K562 (cell line): ENCODE results near the gene PPM1F. TPM values are rescaled to one million over a fixed set of nuclear protein-coding genes. Genes with fewer than 3 reads are reported as not detected.

ENCODE experiments used
- CHD7 ChIP-seq: fragments of 200-600 bp; sonication (generic); IDR thresholded peaks from one replicate; pipeline ENCODE4 v1.6.1; 2012; ENCODE audit warnings: mild to moderate bottlenecking, low read depth, low read length, inconsistent platforms
- E2F3 ChIP-seq: fragments of 250-450 bp; sonication (Bioruptor Pico); IDR thresholded peaks from 2 replicates; pipeline ENCODE4 v1.4.0; 2020; ENCODE audit warnings: mild to moderate bottlenecking
- E2F4 ChIP-seq: sonication (generic); formaldehyde crosslinking; IDR thresholded peaks from 2 replicates; pipeline ENCODE4 v1.8.0; 2022; ENCODE audit warnings: mild to moderate bottlenecking, low read depth, missing genetic modification reagents
- ELF1 ChIP-seq: fragments of 200-800 bp; sonication (Bioruptor generic); IDR thresholded peaks from 2 replicates; pipeline ENCODE4 v1.6.1; 2016; ENCODE audit warnings: missing genetic modification characterization, missing compliant biosample characterization
- HMGN3 ChIP-seq: IDR thresholded peaks from 2 replicates; pipeline ENCODE4 v1.6.1; 2011; ENCODE audit warnings: borderline replicate concordance, low read depth, mild to moderate bottlenecking, mixed read lengths, low read length; ENCODE audit not compliant: insufficient read length; ENCODE audit errors: extremely low read depth
- MCM5 ChIP-seq: fragments of 450-650 bp; IDR thresholded peaks from 2 replicates; pipeline ENCODE4 v1.6.1; 2016; ENCODE audit warnings: low read depth
- POLR2AphosphoS5 ChIP-seq: IDR thresholded peaks from 2 replicates; pipeline ENCODE4 v1.6.1; 2011; ENCODE audit warnings: mild to moderate bottlenecking, low read depth, low read length, moderate library complexity; ENCODE audit not compliant: control insufficient read depth, insufficient read depth
- SAFB2 ChIP-seq: fragments of 200-400 bp; formaldehyde crosslinking; IDR thresholded peaks from 2 replicates; pipeline ENCODE4 v1.6.1; 2018; ENCODE audit warnings: borderline replicate concordance, low read length, low read depth, moderate library complexity; ENCODE audit not compliant: severe bottlenecking
- SIN3B ChIP-seq: fragments of 450-650 bp; IDR thresholded peaks from 2 replicates; pipeline ENCODE4 v1.6.1; 2017; ENCODE audit warnings: low read depth, mild to moderate bottlenecking, moderate library complexity
- SRSF9 ChIP-seq: fragments of 200-400 bp; formaldehyde crosslinking; IDR thresholded peaks from 2 replicates; pipeline ENCODE4 v1.6.1; 2017; ENCODE audit warnings: low read depth, low read length, borderline replicate concordance
- TAF15 ChIP-seq: fragments of 200-400 bp; formaldehyde crosslinking; IDR thresholded peaks from 2 replicates; pipeline ENCODE4 v1.6.1; 2017; ENCODE audit warnings: mild to moderate bottlenecking, low read depth, low read length, moderate library complexity
- TEAD4 ChIP-seq, 2 experiments: sonication (generic) in 1 of 2; formaldehyde crosslinking in 1 of 2; IDR thresholded peaks; 2 replicates each; pipeline versions ENCODE4 v1.6.1 to v1.8.0; 2012 to 2022; ENCODE audit warnings: borderline replicate concordance in 1 of 2, inconsistent platforms in 1 of 2, low read length in 1 of 2, mild to moderate bottlenecking in 1 of 2, missing genetic modification reagents in 1 of 2
- ZBED1 ChIP-seq: IDR thresholded peaks from 2 replicates; pipeline ENCODE4 v1.6.1; 2014
- ZKSCAN3 ChIP-seq: fragments of 250-450 bp; sonication (Bioruptor Pico); IDR thresholded peaks from 2 replicates; pipeline ENCODE4 v1.4.0; 2020
- polyA plus RNA-seq, 8 experiments: library from polyadenylated mRNA; depleted of rRNA in 4 of 8; stranded (reverse) in 5 of 8; unstranded in 3 of 8; fragments of >200 nt; fragmentation: Nextera tagmentation in 2 of 8; fragmentation: Illumina TruSeq in 1 of 8; extraction: Ambion mirVana in 2 of 8; extraction: Trizol in 1 of 8; gene quantifications; 2 replicates each; pipeline versions ENCODE4 v1.2.1 to v1.2.3, GENCODE V29; 2011 to 2014; ENCODE audit warnings: inconsistent platforms in 1 of 8, missing spikeins in 1 of 8
- total RNA-seq, 7 experiments: library from RNA; depleted of rRNA in 6 of 7; stranded (reverse); fragments of >200 nt in 6 of 7; fragmentation: Illumina TruSeq in 2 of 7; extraction: Trizol in 2 of 7; gene quantifications; 2 replicates each; pipeline versions ENCODE4 v1.2.1 to v1.2.3, GENCODE V29; 2011 to 2021; ENCODE audit warnings: low replicate concordance in 1 of 7

Gene PPM1F
- total and polyA plus RNA-seq, 9 of the 15 experiments (the other 6 are each of a cell fraction or from before 2014, with no cell fraction given) = 2.1 to 159 (median 64.0) TPM

- TF ChIP-seq SIN3B (no peak), E2F3 (0 out of 2 replicates have a peak, but pooled peaks have one; percentile 30), SRSF9 (no peak), CHD7 (peak; percentile 50), ZKSCAN3 (CRISPR knock-in tag) (no peak), ELF1 (tag) (no peak), SAFB2 (no peak), MCM5 (no peak), POLR2AphosphoS5 (peak; percentile 78), HMGN3 (no peak), TEAD4 (IDR thresholded peaks at IDR 0.05; ENCODE audit: low read length) (0 out of 2 replicates have a peak, but pooled peaks have one; percentile 4), TEAD4 (CRISPR knock-in tag; IDR thresholded peaks at IDR 0.05; ENCODE audit: borderline replicate concordance) (no peak), ZBED1 (peak; percentile 58; the same call in 1 of the 2 replicates), E2F4 (CRISPR knock-in tag) (no peak), TAF15 (peak; percentile 90)
Observed at GRCh38 chr22:21960200-21961126, 7.8 kb upstream of the PPM1F start (continued).
